Karpas-422 (cell line): ENCODE measurements around the gene TUBA8. TPM values are rescaled to one million over a fixed set of nuclear protein-coding genes. Genes with fewer than 3 reads are reported as not detected.
A peak's percentile ranks its signal among the peaks of the same experiment; 100 is the strongest.
"Not testable (repeated sequence)": the region's sequence is repeated elsewhere in the genome, so short reads cannot be mapped to it uniquely, and the experiment has no call there.

Source experiments
- DNase-seq: peaks from one replicate; pipeline ENCODE4 v3.0.0-alpha.2; 2015
- H2AFZ ChIP-seq: fragments of 200-600 bp; sonication (generic); 2 replicates; pipeline ENCODE4 v1.6.1; 2014; ENCODE audit warnings: antibody characterized with exemption, low read length, mixed read lengths
- H3K27ac ChIP-seq: fragments of 200-600 bp; sonication (generic); 2 replicates; pipeline ENCODE4 v1.5.1; 2014; ENCODE audit warnings: mild to moderate bottlenecking, low read length, moderate library complexity
- H3K27me3 ChIP-seq: fragments of 200-600 bp; sonication (generic); 2 replicates; pipeline ENCODE4 v1.6.1; 2014; ENCODE audit warnings: low read length, mixed read lengths
- H3K36me3 ChIP-seq: fragments of 200-600 bp; sonication (generic); 2 replicates; pipeline ENCODE4 v1.6.1; 2014; ENCODE audit warnings: low read length, mixed read lengths; ENCODE audit not compliant: insufficient read depth
- H3K4me1 ChIP-seq: fragments of 200-600 bp; sonication (generic); 2 replicates; pipeline ENCODE4 v1.6.1; 2014; ENCODE audit warnings: mild to moderate bottlenecking, low read length, mixed read lengths
- H3K4me2 ChIP-seq: fragments of 200-600 bp; sonication (generic); 2 replicates; pipeline ENCODE4 v1.6.1; 2014; ENCODE audit warnings: low read length, low read depth, mild to moderate bottlenecking; ENCODE audit not compliant: poor library complexity, severe bottlenecking
- H3K4me3 ChIP-seq: fragments of 200-600 bp; sonication (generic); 2 replicates; pipeline ENCODE4 v1.5.1; 2014; ENCODE audit warnings: mild to moderate bottlenecking, antibody characterized with exemption, low read length, mixed read lengths
- H3K79me2 ChIP-seq: fragments of 200-600 bp; sonication (generic); 2 replicates; pipeline ENCODE4 v1.6.1; 2014; ENCODE audit warnings: mild to moderate bottlenecking, low read length, mixed read lengths
- H3K9ac ChIP-seq: fragments of 200-600 bp; sonication (generic); 2 replicates; pipeline ENCODE4 v1.6.0; 2014; ENCODE audit warnings: low read length
- H3K9me2 ChIP-seq: fragments of 200-600 bp; sonication (generic), shearing (Covaris generic); replicated peaks from 2 replicates; pipeline ENCODE4 v1.6.0; 2014; ENCODE audit warnings: mild to moderate bottlenecking, low read length, moderate library complexity; ENCODE audit not compliant: insufficient read depth
- H3K9me3 ChIP-seq: fragments of 300-700, 200-600 bp; sonication (generic); 2 replicates; pipeline ENCODE4 v1.6.1; 2014; ENCODE audit warnings: low read length, mixed read lengths
- H4K20me1 ChIP-seq: fragments of 200-600 bp; sonication (generic); 2 replicates; pipeline ENCODE4 v1.6.1; 2014; ENCODE audit warnings: mild to moderate bottlenecking, antibody characterized with exemption, low read length, low read depth; ENCODE audit not compliant: insufficient read depth
- total RNA-seq: library from RNA; depleted of rRNA; stranded (reverse); fragments of >200 nt; shearing (Covaris generic); gene quantifications from 2 replicates; pipeline ENCODE4 v1.2.3, GENCODE V29; 2014; ENCODE audit warnings: low replicate concordance

Gene TUBA8
- total RNA-seq, 1 experiment from 2014 or later = 1.5 TPM

DNA sequence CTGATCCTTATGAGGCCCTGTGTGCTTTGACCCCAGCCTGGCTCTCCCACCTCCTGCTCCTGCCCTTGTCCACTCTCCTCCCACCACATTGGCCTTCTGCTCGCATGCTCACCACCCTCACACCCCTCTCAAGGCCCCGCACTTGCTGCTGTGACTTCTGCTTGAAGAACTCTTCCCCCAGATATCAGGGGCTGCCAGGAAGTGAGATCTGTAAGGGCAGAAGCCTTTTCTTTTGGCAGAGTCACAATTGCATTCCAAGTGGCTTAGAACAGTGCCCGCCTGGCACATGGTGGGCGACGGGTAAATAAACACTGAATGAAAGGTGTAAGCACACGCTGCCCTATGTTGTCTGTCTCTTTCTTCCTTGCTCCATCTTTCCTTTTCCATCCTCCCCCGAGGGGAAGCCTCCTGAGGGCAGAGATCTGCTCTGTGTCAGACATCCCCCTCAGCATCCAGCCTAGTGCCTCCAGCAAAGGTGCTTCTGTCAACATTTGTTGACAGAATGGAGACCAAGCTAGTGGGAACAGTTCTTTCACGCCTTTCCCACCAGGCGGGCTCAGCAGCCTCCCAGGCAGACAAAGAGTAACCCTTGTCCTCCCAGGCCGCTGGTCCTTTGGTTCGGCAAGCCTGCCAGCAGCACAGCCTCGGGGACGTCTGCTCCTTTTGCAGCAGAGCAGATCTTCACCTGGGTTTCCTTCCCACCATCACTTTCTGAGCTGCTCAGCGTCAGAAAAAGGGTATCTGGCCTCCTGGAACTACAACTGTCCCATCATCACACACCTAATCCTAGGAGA is 42.9 kb upstream of the TUBA8 start:
- DNase-seq = peak; percentile 43
- H3K9ac ChIP-seq = peak overlapping the region; percentile 74
- H3K9me2 ChIP-seq = no peaks in the 10 kb centered on the region
- H3K4me3 ChIP-seq = no peak overlapping the region
- no peaks in the 10 kb centered on the region for H3K27me3 ChIP-seq
- H3K79me2 ChIP-seq = no peaks in the 10 kb centered on the region
- no peaks in the 10 kb centered on the region for H3K36me3 ChIP-seq
- H4K20me1 ChIP-seq = no peaks in the 10 kb centered on the region
- no peaks in the 10 kb centered on the region for H3K9me3 ChIP-seq
- H3K4me2 ChIP-seq = peak overlapping the region; percentile 69
- H3K27ac ChIP-seq = peak overlapping the region; percentile 98
- peak overlapping the region; percentile 6; the same call in 1 of the 2 replicates for H2AFZ ChIP-seq
- peaks cover 85% of the 10 kb centered on the region for H3K4me1 ChIP-seq

DNA sequence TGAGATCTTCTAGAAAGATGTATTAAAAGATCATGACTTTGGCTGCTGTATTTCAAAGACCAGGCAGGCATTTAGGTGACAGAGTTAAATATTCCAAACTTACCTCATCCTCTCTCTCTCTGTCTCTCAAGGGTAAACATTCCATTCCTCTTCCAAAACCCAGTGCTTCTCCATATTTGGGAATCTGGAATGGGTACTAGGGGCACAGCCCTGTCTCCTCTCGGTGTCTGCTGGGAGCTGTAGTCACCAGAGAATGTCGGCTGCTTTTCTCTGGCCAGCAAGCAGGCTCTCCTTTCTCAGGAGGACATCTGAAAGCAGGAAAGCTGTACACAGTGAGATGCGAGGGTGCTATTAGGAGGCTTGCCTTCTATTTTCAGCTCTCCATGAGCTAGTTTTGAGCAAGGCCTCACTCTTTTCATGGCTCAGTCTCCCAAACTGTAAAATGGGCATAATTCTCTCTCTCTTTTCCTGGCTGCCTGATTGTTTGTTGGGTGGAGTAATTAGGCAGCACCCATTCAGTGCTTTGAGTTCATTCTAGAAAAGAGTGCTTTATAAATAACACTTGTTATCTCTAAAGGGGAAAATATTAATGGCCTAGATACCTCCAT is 42.1 kb upstream of the TUBA8 start:
- Histone ChIP-seq H3K36me3 (no peaks in the 10 kb centered on the region), H3K9me3 (no peaks in the 10 kb centered on the region), H2AFZ (peak overlapping the region; percentile 80), H3K4me2 (peak overlapping the region; percentile 40), H3K27me3 (no peaks in the 10 kb centered on the region), H3K27ac (peak overlapping the region; percentile 98), H3K9ac (peak overlapping the region; percentile 74), H4K20me1 (no peaks in the 10 kb centered on the region), H3K79me2 (no peaks in the 10 kb centered on the region), H3K4me1 (peaks cover 86% of the 10 kb centered on the region), H3K4me3 (no peak overlapping the region), H3K9me2 (no peaks in the 10 kb centered on the region)
- DNase-seq = no peak

DNA sequence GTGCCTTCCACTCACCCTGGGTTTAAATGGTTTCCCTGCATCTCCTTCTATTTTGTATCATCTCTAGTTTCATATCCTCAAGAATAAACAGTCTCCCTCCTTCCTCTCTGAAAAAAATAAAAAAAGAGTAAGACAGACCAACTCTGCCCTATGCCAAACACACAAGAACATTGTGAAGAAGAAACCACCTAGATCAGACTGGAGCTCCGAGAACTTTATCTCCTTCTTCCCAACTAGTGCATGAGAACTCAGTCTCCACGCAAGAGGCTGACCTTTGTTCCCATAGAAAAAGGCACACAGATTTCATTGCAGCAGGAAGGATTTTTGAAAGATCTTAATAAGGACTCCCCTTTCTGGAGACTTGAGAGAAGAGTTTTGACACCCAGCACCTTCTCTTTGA is 41.6 kb upstream of the TUBA8 start:
- DNase-seq = peak; percentile 63
- peak overlapping the region; percentile 40 for H3K4me2 ChIP-seq
- H3K9ac ChIP-seq = peak overlapping the region; percentile 74
- H3K27ac ChIP-seq = peak overlapping the region; percentile 98
- no peaks in the 10 kb centered on the region for H3K27me3 ChIP-seq
- no peaks in the 10 kb centered on the region for H3K9me2 ChIP-seq
- no peaks in the 10 kb centered on the region for H3K36me3 ChIP-seq
- peak overlapping the region; percentile 80; the same call in 1 of the 2 replicates for H2AFZ ChIP-seq
- no peaks in the 10 kb centered on the region for H3K9me3 ChIP-seq
- H3K4me3 ChIP-seq = no peak overlapping the region
- H3K79me2 ChIP-seq = no peaks in the 10 kb centered on the region
- H4K20me1 ChIP-seq = no peaks in the 10 kb centered on the region
- H3K4me1 ChIP-seq = peaks cover 86% of the 10 kb centered on the region

DNA sequence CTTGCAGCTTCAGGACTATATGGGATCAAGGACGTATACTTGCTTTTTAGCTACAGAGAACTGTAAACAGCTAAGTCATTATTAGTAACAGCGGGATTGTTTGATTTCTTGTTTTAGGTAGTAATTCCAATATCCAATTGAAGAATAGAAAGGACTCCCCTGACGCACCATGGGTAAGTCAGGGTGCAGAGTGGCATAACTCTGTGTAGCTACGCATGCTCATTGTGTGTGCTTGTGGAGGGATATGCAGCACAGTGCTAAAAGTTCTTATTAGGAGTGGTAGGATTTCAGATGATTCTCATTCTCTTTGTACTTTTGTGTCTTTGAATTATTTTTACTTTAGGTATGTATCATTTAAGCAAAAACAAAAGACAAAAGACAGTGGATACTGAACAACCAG is 40.6 kb upstream of the TUBA8 start:
- H3K27ac ChIP-seq = peak overlapping the region; percentile 98
- no peaks in the 10 kb centered on the region for H3K9me2 ChIP-seq
- H3K27me3 ChIP-seq = no peaks in the 10 kb centered on the region
- no peak overlapping the region for H3K9ac ChIP-seq
- H3K79me2 ChIP-seq = no peaks in the 10 kb centered on the region
- no peak overlapping the region for H3K4me2 ChIP-seq
- H3K9me3 ChIP-seq = no peaks in the 10 kb centered on the region
- H4K20me1 ChIP-seq = no peaks in the 10 kb centered on the region
- H3K4me1 ChIP-seq = peaks cover 80% of the 10 kb centered on the region
- H2AFZ ChIP-seq = no peak overlapping the region
- no peak overlapping the region for H3K4me3 ChIP-seq
- no peak for DNase-seq
- no peaks in the 10 kb centered on the region for H3K36me3 ChIP-seq

DNA sequence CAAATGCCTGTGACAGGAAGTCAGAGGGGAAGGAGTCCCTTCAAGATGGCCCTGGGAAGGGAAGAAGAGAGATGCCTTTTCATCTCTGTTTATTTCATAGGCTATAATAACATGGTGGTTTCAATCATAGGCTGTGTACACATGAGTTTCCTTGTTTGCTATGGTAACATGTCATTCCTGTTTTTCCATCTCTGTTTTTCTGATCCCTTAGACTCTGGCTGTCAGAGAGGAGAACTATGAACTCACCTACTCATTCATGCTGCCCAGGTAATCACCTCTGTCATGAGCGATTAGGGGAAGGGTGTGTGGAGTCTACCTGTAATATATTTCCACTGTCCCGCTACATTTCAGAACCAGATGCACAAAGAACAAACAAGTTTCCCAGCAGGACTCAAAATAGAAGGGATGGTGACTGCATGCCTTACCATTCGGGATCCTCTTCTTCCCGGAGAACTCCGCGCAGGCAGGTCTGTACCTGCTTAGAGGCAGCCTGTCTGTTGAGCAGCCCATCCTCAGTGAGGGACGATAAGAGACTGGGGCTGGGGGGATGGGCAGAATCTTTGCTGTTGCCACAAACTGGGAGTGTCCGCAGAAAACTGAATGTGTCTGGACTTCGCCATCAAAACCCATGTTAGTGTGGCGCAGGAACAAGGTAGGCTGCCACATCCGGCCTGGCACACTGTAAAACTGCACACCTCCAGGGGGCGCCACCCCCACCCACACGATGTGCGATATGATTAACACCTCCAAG is 39.9 kb upstream of the TUBA8 start:
- Histone ChIP-seq H3K9me2 (no peaks in the 10 kb centered on the region), H2AFZ (no peak overlapping the region), H3K4me2 (peak overlapping the region; percentile 18), H3K4me1 (peaks cover 80% of the 10 kb centered on the region), H3K79me2 (no peaks in the 10 kb centered on the region), H3K27ac (peak overlapping the region; percentile 98), H3K9me3 (no peaks in the 10 kb centered on the region), H3K27me3 (no peaks in the 10 kb centered on the region), H4K20me1 (no peaks in the 10 kb centered on the region), H3K9ac (no peak overlapping the region), H3K36me3 (no peaks in the 10 kb centered on the region), H3K4me3 (no peak overlapping the region)
- peak; percentile 52 for DNase-seq

DNA sequence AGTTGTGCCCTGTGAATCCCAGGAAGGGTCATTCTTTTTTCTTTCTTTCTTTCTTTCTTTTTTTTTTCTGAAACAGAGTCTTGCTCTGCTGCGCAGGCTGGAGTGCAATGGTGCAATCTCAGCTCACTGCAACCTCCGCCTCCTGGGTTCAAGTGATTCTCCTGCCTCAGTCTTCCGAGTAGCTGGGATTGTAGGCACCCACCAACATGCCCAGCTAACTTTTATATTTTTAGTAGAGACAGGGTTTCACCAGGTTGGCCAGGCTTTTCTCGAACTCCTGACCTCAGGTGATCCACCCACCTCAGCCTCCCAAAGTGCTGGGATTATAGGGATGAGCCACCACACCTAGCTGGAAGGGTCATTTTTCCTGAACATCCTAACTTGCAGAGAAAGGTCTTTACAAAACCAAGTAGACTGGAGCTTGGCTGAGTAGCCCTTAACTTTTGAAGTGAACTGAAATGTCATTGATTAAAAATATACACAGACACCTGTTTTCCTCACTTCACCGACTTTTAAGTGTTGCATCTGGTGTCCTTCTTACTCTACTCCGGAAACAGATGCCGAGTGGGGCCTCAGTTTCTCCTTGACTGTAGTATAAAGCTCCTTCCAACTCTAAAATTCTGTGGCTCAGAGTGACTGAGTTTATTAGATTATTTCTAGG is 39.2 kb upstream of the TUBA8 start:
- H3K9ac ChIP-seq = peak overlapping the region; percentile 22
- not testable (repeated sequence) for H2AFZ ChIP-seq, H3K27me3 ChIP-seq, H3K79me2 ChIP-seq, H3K9me2 ChIP-seq, H3K36me3 ChIP-seq, DNase-seq, H3K9me3 ChIP-seq, H4K20me1 ChIP-seq, H3K4me3 ChIP-seq
- peaks cover 80% of the 10 kb centered on the region for H3K4me1 ChIP-seq
- peak overlapping the region; percentile 98 for H3K27ac ChIP-seq
- H3K4me2 ChIP-seq = peak overlapping the region; percentile 18

DNA sequence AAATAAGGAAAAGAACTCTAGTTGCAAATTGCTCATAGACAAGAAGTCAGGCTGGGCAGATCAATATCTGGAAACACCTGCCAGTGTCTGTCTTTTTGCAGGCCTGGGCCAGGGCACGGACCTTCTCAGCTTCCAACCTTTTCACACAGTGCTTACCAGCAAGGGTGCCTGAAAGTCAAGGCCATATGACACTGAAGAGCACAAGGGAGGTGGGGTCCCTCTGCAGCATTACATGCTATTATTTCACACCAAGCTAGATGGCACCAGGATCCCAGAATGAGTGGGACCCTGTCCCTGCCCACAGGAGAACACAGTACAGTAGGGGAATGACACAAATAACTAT is 38.7 kb upstream of the TUBA8 start:
- Histone ChIP-seq H3K27ac (peak overlapping the region; percentile 98), H3K9me3 (no peaks in the 10 kb centered on the region), H4K20me1 (no peaks in the 10 kb centered on the region), H3K79me2 (peaks cover 4% of the 10 kb centered on the region), H3K9me2 (no peaks in the 10 kb centered on the region), H3K27me3 (no peaks in the 10 kb centered on the region), H3K4me3 (no peak overlapping the region), H2AFZ (no peak overlapping the region), H3K9ac (peak overlapping the region; percentile 22), H3K4me2 (peak overlapping the region; percentile 18), H3K36me3 (no peaks in the 10 kb centered on the region), H3K4me1 (peaks cover 80% of the 10 kb centered on the region)
- DNase-seq = no peak

DNA sequence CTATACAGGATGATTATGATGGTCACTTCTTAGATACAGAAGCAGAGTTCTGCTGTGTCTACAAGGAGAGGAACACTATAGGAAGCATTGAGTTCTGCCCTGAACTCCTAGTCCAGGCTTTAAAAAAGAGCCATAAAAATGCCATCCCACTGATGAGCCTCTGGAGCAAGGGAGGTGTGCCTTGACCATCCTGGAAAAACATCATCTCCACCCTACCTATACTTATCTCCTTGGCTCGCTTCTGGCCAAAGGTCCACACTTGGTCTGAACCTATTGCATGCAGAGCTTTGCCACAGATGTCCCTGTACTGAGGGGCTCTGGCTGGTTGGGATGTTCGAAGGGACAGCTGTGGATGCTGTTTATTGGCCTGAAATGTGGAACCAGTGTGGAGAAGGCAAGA is 37.1 kb upstream of the TUBA8 start:
- no peaks in the 10 kb centered on the region for H3K36me3 ChIP-seq
- no peak overlapping the region for H3K4me3 ChIP-seq
- H4K20me1 ChIP-seq = no peaks in the 10 kb centered on the region
- H3K27me3 ChIP-seq = no peaks in the 10 kb centered on the region
- H3K9ac ChIP-seq = no peak overlapping the region
- peaks cover 65% of the 10 kb centered on the region for H3K4me1 ChIP-seq
- H3K9me3 ChIP-seq = no peaks in the 10 kb centered on the region
- H3K27ac ChIP-seq = peak overlapping the region; percentile 21; the same call in 1 of the 2 replicates
- no peak overlapping the region for H3K4me2 ChIP-seq
- DNase-seq = peak; percentile 39
- H3K79me2 ChIP-seq = peaks cover 14% of the 10 kb centered on the region
- no peaks in the 10 kb centered on the region for H3K9me2 ChIP-seq
- H2AFZ ChIP-seq = no peak overlapping the region
